ENCODE measurements around the gene CNTLN.

- TF ChIP-seq FOXJ2 (tag; IDR thresholded peaks at IDR 0.05) (no peak), RB1 (IDR thresholded peaks at IDR 0.05; ENCODE audit: low read depth) (no peak)
Measured at GRCh38 chr9:17280350-17281012, 145.6 kb downstream of the CNTLN start.
